Nucleus accumbens (tissue), 56 donors: ENCODE measurements around the gene ODAM.
"Not testable (repeated sequence)": the region's sequence is repeated elsewhere in the genome, so short reads cannot be mapped to it uniquely, and the experiment has no call there.

ENCODE experiments used
- DNase-seq, 56 donors: peaks; one replicate each; lab custom pipeline; 2025; lab: John Stamatoyannopoulos, UW

Gene ODAM

DNA sequence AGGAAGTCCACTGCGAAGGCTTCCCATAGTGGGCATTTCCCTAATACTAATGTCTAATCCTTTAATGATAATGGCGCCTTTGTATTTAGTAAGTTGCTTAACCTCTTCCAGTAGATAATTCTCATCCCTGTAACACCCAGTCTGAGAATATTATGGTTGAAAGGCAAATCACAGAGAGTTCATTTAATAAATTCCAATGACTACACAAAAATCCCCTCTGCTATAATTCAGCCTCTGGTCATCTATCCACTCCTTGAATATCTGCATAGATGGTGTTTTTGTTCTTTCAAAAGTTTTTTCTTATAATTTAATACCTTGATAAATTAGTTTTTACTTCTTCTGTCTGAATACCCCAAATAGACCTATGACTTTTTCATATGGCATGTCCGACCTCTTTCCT is 25.9 kb downstream of the ODAM start:
- DNase-seq = not testable (repeated sequence)

DNA sequence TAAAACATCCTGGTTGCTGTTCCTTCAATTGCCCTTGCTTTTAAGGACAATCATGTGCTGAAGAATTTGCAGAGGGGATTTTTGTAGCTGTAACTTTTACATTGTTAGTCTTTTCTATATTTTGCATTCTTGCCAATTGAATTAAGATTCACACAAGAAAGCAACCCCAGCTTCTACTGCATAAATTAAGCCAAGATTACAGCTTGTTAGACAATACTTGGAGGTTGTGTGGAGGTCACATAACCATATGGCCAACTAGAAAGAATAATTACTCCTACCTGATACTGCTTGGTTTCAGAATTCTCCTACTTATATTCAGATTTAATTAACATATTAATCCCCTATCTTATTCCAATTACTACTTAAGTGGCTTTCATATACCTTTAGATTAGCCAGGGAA is 26.3 kb downstream of the ODAM start:
- not testable (repeated sequence) for DNase-seq

DNA sequence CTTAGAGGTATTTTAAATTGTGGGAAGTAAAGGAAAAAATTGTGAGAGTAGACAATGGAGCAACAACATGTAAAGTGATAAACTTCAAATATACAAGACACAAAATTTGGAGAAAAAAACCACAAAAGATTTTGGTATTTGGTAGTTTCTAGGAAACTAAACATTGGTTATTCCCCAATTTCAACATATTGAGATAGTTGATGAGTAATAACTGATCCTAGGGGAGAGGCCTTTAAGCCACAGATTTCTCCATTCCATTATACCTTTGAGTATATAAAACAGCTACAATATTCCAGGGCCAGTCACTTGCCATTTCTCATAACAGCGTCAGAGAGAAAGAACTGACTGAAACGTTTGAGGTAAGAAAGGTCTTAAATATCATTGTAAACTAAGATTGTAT is 30.3 kb downstream of the ODAM start, which contains the start of gene FDCSP:
Gene FDCSP (plus strand): TSS at position 301 of the 400 bp plus-strand sequence. CDS start 5,071 bp downstream, outside the sequence.
- no peak for DNase-seq

DNA sequence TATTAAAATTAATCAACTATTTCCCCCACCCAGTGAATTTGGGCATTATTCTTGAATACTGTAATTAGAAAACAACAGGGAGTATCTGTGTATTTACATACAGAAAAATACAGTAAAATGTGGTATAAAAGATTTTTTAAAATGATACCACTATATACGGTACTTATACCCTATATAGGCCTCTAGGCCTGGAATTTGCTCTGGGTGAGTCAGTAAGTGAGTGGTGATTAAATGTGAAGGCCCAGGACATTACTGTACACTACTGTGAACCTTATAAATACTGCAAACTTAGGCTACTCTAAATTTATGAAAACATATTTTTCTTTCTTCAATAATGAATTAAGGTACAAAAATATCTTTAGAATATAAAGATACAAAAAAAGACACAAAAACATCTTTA is 40.6 kb downstream of the ODAM start:
- DNase-seq = no peak

DNA sequence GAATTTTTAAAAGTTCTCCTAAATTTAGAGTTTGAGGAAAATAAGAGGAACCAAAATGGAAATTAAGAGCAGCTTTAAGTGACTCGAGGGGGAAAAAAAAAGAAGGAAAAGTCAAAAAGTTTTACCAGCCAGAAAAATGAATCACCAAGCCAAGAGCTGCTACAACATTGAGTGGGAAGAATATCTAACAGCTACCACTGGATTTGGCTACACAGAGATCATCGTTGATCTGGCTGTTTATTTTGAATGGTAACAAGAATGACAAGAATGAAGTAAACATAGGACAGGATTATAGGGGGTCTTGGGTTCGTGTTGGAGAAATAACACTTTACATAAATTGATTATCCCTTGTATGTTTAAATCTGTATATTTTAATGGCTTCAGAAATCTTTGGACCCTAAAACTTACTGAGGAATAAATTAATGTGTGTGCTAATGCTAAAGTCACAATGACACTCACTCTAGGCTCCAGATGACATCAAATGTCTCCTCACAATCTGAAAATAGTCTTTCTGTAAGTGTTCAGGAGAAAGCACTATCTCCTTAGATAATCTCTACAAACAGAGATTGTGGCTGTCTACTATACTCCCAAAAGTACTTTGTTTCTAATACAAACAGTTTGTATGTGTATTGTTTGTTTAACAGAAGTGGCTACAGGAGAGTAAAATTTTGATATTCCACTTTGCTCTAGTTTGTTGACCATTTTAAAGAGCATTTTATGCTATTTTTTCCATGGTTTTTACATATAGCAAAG is 43.8 kb downstream of the ODAM start:
- no peak for DNase-seq

DNA sequence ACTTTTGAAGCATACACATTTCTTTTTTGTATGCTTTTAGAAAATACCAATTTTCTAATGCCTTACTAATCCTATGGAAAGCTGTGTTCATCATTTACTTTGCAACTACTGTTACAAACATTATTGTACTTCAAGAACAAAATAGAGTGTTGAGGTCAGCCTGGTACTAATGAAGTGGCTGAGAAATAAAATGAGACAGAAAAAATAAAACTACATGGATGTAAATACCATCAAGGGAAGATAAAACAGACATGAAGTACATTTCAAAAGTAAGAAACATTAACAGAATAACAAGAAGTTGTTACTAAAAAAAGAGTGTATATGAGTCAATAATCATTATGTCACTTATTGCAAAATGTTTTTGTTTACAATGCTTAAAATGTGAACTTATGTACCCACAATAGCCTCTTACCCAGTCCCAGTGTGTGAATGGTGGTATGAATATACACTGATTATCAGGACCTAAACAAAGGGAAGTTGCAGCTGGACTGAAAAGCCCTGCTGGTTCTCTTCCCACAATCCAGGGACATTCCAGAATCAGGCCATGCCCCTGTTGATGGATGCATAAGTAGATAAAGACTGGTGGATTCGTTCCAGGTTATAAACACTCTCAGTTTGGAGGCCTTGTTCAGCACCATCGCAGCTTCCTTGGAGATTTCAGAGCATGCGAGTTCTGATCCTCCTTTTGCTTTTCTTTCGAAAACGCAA is 44.5 kb downstream of the ODAM start:
- DNase-seq = no peak

DNA sequence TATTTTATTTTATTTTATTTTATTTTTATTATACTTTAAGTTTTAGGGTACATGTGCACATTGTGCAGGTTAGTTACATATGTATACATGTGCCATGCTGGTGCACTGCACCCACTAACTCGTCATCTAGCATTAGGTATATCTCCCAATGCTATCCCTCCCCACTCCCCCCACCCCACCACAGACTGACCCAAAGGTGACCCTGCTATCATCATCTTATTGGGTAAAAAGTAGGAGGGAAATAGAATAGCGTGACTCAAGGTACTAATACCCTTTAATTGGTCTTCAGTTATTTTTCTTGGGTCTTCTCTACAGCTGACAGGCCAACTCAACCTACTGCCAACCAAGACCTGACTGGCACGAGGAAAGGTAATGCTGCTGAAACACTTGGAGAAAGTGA is 46.8 kb downstream of the ODAM start, which contains the start of gene CSN3:
Gene CSN3 (plus strand): TSS at position 301 of the 400 bp plus-strand sequence. CDS start 2,223 bp downstream, outside the sequence.
- not testable (repeated sequence) for DNase-seq

DNA sequence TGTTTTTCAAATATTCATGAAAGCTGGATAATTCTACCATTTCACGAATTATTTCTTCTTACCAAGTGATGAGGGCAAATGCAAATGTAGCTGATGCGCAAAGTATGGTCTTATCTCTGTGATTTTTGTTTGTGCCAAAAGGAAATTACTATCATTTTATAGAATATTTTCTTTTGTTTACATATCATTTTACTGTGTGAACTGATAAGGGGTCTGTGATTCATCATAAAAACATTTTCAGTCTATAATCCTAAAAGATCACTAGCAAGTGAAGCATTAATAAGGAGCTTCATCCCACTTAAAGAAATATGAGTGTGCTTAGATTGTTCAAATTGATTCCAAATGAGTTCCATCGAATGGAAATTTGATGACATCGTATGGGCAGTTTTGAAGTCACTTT is 47.6 kb downstream of the ODAM start:
- no peak for DNase-seq

DNA sequence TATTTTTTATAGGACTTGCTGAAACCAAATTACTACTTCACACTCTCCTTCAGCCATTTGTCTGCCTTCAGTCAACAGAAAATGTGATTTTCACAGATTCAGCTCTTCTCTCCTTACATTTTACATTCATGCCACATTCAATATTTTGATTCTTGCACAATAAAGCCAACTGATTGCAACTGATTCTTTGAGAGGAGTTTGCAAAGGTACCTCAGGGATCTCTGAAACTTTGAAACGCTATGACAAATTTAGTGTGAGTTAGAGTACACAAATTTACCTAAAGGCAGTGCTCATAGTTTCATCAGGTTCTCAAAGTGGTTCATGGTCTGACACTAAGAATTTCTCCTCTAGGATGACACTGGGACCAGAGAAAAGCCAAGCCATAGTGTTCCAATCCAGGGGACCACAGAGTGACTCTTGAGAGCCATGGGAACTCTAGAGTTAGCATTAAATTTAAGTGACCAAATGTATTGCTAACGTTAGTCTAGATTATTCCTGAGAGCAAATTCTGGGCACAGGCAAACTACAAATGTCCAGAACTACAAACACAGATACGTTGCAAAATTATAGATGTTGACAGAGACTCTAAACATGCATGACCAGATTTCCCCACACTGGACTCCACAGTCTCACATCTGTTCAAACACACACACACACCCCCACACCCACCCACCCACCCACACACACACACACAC is 55.9 kb downstream of the ODAM start:
- DNase-seq = no peak

DNA sequence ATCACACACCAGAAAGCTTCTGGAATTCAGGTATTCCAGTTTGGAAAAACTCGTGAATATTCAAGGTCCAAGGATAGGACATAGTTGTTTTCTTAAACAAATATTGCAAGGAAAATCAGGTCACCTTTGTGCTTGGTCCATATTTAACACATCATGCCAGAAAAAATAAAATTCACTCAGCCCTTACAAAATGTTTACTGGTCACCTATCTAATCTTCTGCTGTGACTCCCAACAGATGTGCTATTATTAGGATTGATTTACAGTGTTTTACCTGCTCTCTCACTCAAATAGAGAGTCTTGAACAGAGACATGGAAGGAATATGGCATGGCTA is 56.4 kb downstream of the ODAM start:
- DNase-seq = no peak
